ENCODE data around the gene CPS1.

DNA sequence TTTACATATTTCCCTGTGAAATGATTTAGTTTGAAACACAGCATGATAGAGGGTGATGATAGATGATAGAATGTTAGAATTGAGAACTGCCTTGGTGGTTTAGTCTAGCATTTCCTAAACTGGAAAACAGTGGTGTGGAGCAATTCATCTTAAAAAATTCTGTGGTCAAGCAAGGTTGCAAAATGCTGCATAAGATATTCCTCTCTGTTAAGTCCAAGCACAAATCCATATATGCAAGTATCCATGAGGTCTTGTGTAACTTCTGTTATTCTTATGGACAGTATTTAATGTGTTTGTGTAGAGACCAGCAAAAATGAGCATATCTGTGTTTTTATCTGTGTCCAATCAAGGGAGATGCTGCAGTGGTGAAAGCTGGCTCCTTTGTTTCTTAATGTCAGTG, 30.0 kb downstream of the CPS1 start:
- TF ChIP-seq, protein P1, sequence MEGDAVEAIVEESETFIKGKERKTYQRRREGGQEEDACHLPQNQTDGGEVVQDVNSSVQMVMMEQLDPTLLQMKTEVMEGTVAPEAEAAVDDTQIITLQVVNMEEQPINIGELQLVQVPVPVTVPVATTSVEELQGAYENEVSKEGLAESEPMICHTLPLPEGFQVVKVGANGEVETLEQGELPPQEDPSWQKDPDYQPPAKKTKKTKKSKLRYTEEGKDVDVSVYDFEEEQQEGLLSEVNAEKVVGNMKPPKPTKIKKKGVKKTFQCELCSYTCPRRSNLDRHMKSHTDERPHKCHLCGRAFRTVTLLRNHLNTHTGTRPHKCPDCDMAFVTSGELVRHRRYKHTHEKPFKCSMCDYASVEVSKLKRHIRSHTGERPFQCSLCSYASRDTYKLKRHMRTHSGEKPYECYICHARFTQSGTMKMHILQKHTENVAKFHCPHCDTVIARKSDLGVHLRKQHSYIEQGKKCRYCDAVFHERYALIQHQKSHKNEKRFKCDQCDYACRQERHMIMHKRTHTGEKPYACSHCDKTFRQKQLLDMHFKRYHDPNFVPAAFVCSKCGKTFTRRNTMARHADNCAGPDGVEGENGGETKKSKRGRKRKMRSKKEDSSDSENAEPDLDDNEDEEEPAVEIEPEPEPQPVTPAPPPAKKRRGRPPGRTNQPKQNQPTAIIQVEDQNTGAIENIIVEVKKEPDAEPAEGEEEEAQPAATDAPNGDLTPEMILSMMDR (IDR thresholded peaks at IDR 0.05), result no peak
- no peak for TF ChIP-seq POLR2A (IDR thresholded peaks at IDR 0.05)
